ENCODE data around the gene FSCN2.
"Not testable (repeated sequence)": the region's sequence is repeated elsewhere in the genome, so short reads cannot be mapped to it uniquely, and the experiment has no call there.

Gene FSCN2

DNA sequence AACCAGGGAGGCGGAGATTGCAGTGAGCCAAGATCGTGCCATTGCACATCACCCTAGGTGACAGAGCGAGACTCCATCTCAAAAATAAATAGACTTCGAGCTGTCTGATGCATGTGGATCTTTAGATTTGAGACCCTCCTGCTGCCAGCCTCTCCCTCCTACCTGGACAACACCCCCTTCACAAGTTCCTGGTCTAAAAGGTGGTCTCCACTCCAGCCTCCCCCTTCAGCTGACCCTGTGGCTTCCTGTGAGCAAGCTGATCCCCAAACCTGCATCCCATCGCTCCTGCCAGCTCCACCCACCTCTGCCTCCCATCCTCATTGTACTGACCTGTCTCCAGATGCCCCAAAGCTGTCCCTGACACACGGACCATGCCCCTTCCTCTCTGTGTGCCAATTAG lies 51.1 kb downstream of the FSCN2 start:
- no peak for DNase-seq

DNA sequence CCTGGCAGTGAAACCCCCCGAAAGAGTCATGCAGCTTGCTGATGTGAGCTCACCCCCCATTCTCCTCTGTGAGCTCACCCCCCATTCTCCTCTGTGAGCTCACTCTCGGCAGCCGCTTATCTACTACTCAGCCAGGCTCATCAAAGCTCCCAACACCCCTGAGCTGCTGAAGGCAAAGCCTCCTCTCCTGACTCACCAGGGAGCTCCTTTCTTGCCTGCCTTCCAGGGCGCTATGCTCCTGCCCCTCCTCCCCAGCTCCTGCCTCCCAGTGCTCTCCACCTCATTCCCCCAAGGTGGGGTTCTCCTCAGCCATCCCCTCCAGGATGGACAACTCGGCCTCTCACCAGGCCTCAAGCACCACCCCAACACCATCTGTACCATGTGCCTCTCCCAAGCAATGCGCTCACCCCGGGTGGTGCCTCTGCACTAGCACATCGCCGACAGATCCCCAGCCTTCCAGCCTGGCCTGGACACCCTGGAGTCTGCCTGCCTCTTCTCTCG lies 51.7 kb downstream of the FSCN2 start:
- DNase-seq = no peak

DNA sequence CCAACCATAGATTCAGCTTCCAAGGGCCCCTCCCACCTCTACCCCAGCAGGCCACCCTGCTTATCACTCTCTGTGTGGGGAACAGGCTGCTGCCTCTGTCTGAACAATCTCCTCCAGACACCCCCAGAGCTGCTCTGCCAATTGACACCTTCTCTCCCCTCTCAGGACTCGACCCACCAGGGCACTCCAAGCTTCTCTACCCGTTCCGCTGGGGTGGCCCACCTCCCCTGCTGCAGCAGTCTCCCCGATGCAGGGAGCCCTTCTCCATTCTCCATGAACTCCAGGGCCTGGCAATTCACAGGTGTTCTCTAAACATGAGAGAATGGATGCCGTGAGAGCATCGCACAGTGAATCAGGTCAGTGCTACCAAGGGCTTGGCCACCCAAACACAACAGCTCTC lies 52.3 kb downstream of the FSCN2 start:
- no peak for DNase-seq

DNA sequence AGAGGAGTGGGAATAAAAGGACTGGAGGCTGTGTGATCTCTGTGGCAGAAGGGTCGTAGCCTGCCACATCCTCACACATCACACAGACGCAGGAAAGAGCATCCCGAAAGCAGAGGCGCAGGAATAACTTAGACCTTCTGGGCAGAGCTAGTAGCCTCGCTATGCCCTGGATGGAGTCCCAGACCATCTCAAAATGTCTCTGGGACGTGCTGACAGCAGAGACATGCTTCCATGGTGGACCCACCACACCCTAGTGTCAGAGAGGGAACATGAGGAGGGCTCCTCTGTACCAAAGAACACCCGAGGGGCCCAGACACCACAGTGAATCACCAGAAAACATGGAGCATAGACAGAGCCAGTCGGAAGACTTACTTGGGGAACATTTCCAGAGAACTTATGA lies 53.6 kb downstream of the FSCN2 start:
- no peak for DNase-seq

DNA sequence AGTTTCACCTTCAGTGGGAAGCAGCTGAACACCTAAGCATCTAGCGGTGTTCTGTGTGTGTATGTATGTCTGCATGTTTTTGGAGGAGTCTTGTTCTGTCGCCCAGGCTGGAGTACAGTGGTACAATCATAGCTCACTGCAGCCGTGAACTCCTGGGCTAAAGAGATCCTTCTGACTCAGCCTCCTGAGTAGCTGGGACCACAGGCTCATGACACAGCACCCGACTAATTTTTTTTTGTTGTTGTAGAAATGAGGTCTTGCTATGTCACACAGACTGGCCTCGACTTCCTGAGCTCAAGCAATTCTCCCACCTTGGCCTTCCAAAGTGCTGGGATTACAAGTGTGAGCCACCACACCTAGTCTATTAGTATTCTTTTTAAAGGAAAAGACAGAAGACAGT lies 54.2 kb downstream of the FSCN2 start:
- no peak for DNase-seq

DNA sequence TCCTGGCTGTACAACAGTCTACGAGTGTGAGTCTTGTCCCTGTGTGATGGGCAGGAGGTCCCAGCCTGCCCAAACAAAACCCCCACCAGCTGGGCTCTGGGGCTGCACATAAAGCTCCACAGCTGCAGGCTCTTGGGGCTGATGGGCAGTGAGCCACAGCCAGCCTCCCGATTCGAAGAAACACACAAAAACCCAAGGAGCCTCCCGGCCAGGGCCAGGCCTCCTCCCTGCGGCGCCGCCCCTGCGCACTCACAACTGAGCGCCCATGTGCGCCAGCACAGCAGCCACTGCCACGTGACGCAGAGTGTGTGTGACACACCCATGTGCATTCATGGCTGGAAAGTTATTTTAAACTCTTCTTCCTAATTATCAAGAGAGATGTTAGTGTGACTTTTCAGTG lies 54.6 kb downstream of the FSCN2 start:
- no peak for DNase-seq

DNA sequence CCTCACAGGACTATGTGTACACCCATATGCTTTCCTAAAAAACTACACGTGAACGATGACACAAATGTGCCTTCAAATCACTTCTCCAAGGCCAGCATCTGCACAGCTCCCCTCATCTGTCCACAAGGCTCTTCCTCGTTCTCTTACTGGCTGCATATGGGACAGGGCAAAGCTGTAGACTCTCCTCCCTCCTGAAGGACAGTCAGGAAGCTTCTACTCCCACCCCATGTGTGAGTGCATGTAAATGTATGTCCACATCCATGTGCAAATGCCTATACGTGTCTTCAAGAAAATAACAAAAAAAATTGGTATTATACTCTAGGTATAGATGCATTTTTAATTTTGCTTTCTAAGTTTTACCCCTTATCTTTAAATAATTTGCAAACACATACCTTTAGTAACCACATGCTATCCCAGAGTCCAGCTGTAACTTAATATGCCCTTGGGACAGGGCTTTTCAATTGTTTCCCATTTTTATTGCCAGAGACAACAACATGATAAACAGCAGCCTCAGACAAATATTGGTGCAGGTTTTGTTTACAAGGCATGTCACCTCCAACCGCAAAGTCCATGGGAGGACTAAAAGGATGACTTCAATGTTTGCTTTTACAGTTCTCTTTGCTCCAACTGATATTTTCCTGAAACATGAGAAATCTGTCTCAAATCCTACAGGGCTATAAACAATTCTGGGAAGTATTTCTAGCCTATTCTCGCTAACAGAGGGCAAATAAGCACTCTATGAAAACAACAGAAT lies 55.6 kb downstream of the FSCN2 start:
- no peak for DNase-seq

DNA sequence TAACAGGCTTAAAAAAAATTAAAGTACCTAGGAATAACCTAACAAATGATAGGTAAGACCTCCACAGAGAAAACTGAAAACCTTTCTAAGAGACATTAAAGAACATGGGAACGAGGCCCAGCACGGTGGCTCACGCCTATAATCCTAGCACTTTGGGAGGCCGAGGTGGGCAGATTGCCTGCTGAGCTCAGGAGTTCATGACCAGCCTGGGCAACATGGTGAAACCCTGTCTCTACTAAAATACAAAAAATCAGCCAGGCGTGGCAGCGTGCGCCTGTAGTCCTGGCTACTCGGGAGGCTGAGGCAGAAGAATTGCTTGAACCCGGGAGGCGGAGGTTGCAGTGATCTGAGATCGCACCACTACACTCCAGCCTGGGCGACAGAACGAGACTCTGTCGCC lies 56.6 kb downstream of the FSCN2 start:
- not testable (repeated sequence) for DNase-seq

DNA sequence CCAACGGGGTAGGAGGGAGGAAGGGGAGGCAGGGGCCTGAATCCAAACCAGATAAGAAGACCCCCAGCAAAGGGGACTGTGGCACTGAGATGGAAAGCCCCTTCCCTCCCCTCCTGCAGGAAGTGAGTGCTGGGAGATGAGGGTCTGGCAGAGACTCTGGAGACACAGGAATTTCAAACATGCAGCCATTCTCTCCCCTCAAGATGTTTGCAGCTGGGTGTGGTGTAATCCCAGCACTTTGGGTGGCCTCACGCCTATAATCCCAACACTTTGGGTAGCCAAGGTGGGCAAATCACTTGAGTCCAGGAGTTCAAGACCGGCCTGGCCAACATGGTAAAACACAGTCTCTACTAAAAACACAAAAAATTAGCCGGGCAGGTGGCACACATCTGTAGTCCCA lies 57.9 kb downstream of the FSCN2 start:
- DNase-seq = no peak
